ENCODE results near the gene C5orf58.

GRCh38 chr5:170220191-170220590 is 12.6 kb upstream of the C5orf58 start:
- TF ChIP-seq CTCF (IDR thresholded peaks at IDR 0.05) = no peak
- TF ChIP-seq POLR2A (IDR thresholded peaks at IDR 0.05) = no peak

Measured in heart left ventricle (tissue), 13 donors.